ENCODE measurements around the gene OR56A3.

DNA sequence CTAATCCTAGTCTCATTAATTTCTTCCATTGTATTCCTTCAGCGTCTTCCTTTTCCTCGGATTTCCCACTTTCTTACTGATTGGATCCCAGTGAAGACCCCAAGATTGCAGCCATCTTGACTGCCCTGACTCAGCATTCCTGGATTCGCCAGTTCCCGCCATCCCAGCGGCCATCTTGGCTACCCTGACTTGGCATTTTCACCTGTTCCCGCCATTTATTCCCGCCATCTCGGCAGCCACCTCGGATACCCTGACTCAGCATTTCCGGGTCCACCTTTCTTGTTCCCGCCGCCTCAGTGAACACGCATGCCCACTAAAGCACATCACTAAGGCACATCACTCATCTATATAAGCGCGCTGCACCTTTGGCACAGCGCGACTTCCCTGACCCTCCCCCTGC lies 13.8 kb upstream of the OR56A3 start:
- TF ChIP-seq CTCF (IDR thresholded peaks at IDR 0.05 in 8 of 11, conservative IDR thresholded peaks at IDR 0.05 in 3 of 11), result no peak
- TF ChIP-seq POLR2AphosphoS5 (IDR thresholded peaks at IDR 0.05), result no peak
- no peak for TF ChIP-seq POLR2A (IDR thresholded peaks at IDR 0.05)

Measured in spleen (tissue), 7 donors.